NCI-H1417 treated with DMSO at 0.1 percent for 48 hours (cell line): ENCODE measurements around the gene TMEM37.
A peak's percentile ranks its signal among the peaks of the same experiment; 100 is the strongest.

ENCODE experiments used
- DNase-seq: peaks from one replicate; lab custom pipeline; 2025; lab: John Stamatoyannopoulos, UW

Gene TMEM37

DNA sequence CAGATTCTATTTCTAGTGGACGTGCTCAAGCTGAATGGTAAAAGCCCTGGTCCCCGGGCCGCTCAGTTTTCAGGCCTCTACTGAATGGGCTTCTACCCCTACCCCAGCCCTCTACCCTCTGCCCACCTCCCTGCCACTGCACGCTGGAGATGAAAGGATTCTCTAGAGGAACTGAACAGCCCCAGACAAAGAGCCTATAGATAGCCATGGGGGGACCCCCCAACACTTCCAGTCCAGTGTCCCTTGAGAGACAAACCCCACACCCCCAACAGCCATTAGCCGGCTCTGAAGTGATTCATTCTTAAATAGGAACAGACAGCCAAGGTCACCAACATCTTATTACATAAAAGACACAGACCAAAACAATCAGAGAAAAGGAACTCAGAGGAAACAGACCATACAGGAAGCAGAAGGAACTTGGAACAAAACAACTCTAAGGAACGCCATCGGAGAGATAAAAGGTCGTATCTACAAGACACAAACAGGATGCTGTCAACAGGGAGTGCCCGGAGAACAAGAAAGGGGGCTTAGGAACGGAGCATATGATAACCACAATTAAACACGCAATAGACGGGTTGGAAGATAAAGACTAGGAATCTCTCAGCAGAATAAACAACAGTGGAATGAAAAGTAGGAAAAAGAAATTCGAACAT, 23.5 kb downstream of the TMEM37 start:
- DNase-seq, result no peak

DNA sequence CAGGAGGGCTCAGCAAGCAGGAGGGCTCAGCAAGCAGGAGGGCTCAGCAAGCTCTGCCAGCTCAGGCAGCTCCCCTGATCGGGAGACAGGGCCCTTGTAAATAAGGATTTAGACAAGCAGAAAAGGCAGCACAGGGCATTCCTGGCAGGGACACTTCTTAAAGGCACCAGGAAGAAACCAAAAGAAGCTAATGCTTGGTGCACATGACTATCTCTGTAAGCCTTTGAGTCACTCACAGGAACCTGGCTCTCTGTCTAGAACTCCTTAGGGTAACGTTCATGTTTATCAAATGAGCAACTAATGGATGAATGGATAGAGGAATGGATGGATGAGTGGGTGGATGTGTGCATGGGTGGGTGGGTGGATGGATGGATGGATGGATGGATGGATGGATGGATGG, 28.4 kb downstream of the TMEM37 start:
- no peak for DNase-seq

DNA sequence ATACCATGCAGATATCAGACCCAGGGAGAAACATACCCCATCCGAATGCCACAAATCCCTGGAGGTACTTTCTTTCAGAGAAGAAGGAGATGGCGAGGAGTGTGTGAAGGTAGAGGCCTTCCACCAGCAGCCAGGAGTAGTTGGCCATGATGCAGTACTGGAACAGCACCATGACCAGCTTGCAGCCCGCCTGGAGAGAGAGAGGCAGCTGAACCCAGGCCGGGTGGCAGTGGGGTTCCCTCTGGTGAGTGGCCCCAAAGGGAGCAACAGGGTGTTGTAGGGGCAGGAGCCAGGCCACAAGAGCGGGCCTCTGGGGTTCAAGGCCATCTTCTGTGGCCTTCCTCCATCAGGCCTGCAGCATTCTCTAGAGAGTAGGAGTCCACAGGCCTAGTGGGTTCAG, 30.2 kb downstream of the TMEM37 start:
- no peak for DNase-seq

DNA sequence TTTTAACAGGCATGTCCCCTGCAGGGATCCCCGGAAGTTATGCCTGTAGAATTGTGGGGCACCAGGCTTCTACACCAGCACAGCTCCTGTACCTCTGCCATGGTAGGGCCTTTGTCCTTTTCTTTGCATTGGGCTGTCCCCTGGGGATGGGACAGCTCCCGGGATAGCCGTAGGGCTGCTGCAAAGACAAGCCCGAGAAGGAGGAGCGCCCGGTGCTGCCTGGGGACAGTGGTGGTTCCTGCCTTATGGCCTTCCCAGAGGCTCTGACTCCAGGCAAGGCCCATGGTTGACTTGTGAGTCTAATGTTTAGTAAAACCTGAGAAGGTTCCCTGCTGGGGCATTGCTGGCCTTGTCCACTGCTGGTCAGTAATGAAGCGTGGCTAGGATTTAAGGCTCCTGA, 30.9 kb downstream of the TMEM37 start:
- no peak for DNase-seq

DNA sequence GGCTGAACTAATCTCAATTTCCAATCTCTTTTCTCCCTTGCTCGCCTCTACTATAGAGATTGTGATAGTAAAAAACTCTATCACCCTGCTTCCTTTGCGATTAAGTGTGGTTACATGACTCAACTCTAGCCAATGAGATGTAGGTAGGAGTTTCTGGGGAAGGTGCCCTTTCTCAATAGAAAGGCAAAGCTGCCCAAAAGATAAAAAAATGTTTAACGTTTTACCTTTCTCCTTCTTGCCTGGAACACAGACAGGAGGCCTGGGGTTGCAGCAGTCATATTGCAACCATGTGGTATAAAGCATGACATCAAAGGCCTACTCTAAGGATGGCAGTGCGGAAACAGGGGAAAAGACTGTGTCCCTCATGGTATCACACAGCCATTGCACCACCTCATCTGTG, 31.5 kb downstream of the TMEM37 start:
- no peak for DNase-seq

DNA sequence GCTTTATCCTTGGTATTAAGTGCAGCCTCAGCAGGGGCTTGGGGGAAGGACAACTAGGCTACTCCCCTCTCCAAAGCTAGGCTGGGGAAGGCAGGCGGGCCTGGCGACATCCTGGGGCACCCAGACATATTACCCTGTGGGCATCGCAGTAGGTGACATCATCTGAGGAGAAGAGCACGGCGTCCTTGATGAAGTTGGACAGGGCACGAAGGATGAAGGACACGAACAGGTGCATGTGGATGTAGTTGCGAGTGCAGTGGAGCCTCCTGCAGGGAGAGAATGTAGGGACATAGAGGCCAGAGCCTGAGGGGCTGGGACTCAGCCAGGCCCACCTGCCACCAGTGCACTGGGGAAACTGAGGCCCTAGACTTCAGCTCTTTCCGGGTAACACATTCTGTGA, 32.3 kb downstream of the TMEM37 start:
- DNase-seq, result no peak

DNA sequence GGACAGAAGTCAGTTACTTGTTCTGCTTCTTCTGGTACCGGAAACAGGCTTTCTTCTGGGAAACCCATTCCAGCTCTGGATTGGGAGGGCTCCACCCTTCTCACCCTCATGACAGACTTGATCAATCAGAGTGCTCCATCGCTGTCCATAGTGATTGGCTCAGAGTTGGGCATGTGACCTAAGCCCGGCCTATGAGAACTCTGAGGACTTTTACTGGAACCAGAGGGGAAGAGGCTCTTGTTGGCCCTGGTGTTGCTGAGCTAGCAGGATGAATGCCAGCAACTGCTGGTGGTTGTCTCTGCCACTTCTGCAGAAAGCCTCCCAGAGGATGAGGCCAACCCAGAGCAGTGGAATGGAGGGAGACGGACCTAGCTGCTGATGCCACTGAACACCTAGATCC, 33.3 kb downstream of the TMEM37 start:
- DNase-seq, result no peak

DNA sequence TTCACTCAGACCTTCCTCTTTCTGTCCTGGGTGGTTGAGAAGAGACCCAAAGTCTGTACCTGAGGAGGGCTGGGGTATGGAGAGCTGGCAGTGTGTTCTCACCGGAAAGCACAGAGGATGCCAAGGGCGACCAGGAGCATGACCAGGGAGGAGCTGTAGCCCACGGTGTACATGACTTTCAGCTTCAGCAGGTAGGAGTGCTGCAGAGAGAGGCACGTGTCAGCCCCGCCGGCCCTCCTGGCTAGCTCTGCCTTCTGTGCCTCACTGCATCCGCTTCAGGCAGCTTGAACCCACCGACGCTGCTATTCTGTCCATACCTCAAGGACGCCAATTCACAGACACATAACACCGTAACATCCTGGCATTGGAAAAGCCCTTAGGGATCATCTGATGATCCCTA, 34.0 kb downstream of the TMEM37 start:
- DNase-seq, result no peak

DNA sequence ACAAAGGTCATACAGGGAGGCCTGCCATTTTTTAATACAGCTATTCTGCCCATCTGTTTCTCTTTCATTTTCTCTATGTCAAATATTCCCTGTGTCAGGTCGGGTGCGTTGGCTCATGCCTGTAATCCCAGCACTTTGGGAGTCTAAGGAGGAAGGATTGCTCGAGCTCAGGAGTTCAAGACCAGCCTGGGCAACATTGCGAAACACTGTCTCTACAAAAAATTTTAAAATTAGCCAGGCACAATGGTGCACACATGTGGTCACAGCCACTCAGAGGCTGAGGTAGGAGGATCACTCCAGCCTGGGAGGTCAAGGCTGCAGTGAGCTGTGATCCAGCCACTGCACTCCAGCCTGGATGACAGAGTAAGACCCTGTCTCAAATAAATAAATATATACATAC, 34.7 kb downstream of the TMEM37 start:
- no peak for DNase-seq

DNA sequence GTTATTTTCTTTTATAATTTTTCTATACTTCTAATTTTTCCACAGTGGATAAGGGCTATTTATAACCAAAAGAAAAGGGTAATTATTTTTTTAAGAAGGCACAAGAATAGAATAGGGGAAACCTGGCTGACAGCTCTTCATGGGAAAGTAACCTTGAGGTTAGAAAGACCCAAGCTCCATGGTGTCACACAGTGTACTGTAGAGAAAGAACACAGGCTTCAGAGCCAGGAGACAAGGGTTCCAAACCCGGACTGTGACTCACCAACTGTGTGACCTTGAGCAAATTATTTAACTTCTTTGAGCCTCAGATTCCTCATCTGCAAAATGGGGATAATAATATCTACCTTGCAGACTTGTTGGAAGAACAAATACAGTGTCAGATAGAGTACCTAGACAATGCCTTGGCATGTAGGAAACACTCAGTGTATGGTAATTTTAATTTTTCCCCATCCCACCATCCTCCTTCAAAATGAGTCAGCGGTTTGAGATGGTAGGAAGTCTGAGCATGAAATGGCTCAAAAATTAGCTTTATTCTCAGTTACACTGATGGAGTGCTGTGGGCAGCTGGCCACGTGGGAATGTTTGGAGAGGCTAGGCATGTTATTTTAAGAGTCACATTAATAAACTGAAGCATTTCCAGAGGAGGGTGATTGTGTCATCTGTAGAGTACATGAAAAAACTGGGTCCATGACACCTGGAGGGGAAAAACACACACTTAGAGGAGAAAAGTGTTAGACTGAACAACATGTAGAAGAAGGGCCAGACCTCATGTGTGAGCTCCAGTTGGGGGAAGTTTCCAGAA, 36.7 kb downstream of the TMEM37 start:
- DNase-seq, result no peak

DNA sequence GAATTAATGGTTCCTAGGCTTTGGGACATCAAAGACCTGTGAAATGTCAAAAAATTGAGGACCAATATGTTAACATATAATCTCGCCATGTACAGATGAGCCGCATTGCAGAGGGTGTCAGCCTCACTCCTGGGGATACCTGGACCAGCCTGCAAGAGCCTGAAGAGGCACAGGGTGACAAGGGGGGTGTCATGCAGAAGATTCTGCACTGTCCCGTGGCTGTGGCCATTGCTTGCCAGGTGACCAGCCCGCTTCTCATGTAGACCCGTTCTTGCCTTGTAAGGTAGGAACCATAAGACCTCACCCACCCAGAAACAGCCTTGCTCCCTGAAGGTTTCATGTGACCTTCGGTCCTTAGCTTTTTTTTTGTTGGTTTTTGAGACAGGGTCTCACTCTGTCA, 37.5 kb downstream of the TMEM37 start:
- no peak for DNase-seq

DNA sequence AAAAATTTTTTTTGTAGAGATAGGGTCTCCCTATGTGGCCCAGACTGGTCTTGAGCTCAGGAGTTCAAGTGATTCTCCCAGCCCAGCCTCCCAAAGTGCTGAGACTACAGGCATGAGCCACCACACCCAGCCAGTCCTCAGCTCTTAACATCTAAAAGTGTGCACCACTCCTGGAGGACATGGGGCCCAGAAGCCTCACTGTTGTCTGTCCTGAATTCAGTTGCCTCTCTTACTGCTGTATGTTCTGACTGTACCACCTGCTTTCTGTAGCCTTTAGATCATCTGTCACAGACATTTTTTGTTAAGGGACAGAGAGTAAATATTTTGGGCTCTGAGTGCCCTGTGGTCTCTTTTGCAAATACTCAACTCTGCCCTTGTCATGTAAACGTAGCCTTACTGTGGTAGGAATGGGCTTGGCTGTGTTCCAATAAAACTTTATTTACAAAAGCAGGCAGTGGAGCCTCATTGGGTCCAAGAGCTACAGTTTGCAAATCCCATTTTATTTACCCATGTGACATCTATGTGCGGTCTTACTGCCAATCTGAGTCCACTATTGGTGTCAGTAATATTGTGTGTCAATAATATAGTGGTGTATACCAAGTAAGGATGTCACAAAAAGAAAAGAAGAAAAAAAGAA, 38.1 kb downstream of the TMEM37 start:
- DNase-seq, result peak; percentile 4

DNA sequence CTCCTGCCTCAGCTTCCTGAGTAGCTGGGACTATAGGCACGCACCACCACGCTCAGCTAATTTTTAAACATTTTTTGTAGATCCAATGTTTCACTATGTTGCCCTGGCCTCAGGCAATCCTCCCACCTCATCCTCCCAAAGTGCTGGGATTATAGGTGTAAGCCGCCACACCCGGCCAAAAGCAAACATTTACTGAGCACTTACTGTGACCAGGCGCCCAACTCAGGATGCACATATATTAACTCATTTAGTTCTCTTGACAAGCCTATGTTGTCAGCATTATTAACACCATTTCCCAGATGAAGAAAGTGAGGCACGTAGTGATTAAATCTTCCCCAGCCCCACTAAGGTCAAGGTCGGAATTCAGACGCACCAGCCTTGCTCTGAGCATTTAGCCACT, 41.1 kb downstream of the TMEM37 start:
- no peak for DNase-seq

DNA sequence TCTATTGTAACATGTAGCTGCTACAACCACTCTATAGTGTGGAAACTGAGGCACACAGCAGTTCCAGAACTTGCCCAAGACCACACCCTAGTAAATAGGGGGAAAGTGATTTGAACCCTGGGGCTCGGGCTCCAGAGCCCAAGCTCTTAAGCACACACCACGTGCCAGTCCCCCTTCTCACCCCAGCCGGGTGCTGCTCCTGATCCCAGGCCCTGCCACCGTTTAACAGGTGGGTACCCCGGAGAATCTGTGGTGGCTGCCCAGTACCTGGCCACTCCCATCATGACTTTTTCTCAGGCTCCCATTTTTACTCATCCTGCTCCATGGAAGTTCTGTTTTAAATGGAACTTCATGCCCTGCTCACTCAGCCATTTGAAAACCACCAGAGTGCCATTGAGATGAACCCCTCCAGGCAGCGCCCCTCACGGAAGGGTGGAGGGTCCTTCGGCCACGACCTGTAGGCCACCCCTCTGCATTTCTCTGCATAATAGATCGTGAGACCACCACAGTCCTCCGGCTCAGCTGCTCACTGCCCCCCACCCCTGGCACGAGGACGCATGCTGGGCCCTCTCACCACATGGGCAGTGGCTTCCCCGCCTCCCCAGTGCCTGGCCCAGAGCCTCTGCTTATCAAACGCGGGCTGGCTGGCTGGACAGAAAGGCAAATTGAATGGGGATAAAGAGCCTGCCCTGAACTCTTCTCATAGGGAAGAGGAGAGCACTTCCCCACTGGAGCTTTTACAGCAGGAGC, 42.1 kb downstream of the TMEM37 start:
- no peak for DNase-seq

DNA sequence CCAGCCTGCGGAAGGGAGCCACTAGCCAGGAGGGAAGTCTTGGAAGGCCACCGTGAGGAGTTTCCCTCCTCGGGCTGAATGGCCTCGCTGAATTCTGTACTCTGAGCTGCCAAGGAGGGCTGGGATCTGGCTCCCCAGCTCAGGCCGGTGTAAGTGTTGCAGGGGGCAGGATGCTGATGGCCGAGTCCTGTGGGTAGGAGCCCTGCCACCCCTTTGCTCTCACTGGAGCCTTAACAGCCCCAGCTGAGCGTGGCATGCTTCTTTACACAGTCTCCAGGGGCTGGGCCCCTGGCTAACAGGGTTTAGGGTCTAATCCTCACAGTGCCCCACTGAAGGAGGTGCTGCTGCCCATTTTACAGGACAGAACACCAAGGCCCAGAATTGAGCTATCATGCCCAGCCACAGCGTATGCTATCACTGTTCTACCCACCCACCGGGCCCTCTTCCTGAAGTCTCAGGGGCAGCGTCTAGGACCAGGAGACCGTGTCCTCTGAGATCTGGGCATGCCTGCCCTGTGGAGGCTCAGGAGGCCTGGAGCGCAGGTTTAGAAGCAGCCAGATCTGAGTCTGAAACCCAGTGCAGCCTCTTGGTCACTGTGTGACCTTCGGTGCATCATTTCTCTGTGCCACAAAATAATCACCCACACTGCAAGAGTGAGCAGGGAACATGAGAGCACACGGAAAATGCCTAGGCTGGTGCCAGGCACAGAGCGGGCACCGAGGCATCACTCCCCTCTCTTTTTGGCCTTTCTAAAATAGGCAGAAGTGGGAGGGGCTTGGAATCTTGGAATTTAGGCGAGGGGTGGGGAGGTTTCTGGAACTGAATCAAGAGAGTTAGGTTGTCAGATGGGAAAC, 42.9 kb downstream of the TMEM37 start:
- DNase-seq, result no peak

DNA sequence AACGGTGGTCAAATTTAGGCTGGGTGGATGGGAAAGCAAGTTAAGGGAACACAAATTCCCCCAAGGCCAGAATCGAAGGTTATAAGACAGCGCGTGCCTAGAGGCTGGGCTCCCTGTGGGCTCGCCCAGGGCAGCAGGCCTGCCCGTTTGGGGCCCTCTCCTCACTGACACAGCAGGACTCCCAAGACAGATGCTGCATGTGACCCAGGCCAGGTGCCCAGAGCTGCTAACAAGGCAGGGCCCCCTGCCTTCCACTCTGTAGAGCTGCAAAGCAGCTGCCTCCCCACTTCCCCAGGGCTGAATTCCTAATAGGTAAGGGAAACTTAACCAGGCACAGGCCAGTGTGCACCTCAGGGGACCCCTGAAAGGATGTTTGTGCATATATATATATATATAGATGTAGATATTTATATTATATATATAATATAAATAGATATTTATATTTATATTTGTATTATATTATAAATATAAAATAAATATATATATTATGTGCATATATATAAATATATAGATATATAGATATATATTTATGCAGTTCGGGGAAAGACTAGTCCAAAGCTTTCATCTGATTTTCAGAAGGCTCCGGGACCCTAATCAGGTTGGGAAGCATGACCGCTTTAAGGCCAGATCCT, 43.7 kb downstream of the TMEM37 start:
- DNase-seq, result no peak

DNA sequence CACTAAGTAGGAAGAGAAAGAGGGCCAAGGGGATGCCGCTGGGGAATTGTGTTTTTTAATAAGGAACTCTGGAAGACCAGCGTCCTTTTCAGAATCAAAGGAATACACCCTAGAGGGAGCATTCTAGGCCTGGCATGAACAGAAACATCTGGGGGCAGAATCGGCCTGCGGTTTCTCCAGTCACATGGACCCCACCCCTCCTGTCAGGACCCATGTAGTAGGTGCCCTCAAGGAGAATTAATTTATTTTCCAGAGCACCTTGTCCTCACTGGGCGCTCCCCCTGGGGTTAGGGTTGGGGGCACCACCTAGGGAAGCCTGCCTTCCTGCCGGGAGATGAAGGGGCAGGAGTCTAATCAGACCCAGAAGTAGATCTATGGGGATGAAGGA, 44.2 kb downstream of the TMEM37 start:
- DNase-seq, result no peak

DNA sequence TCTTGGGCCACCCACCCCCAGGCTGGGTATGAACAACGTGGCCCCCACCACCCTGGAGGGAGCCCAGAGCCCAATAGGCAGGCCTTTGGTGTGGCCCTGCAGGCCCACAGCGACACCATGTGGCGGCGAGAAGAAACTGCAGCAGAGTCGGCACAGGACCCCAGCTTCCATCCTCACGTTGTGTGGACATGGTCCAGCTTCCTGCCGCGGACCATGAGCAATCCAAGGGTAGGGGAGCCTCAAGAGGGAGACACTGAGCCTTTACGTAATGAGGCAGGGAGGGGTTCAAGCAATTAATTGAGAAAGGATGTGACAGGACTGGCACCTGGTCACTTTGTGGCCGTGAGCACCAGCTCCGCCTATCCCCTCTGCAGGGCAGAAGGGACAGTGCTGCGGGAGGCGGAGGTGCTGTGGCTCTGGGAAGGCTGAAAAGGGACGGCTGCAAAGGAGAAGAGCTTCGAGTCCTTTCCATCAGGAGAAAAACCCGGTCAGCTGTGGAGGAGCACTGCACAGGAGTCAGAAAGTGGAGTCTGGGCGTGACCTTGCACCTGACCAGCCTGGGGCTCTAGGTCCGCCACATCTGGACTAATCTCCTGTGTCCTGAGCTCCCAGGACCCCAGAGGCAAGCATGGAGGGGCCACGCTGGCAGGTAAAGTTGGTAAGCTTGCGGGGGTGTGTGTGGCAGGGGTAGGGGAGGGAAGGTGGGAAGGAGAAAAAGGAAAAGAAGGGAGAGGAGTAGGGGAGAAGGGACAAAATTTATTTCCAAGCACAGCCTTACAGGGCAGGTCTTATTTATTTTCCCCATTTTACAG, 44.9 kb downstream of the TMEM37 start:
- peak; percentile 7 for DNase-seq

DNA sequence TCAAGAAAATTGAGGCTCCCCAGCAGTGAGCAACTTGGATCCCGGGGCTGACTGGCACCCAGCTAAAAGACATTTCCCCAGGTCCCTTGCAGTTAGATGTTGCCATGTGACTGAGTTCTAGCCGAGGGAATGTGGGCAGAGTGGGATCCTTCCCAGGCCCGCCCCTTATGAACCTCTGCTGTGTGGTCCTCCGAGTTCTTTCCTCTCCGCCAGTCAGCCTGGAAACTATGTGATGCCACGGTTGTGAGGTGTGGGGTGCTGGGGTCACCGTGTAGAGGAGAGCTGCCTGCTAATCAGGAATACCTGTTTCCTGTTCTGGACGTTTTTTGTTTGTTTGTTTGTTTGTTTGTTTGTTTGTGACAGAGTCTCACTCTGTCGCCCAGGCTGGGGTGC, 45.5 kb downstream of the TMEM37 start:
- no peak for DNase-seq

DNA sequence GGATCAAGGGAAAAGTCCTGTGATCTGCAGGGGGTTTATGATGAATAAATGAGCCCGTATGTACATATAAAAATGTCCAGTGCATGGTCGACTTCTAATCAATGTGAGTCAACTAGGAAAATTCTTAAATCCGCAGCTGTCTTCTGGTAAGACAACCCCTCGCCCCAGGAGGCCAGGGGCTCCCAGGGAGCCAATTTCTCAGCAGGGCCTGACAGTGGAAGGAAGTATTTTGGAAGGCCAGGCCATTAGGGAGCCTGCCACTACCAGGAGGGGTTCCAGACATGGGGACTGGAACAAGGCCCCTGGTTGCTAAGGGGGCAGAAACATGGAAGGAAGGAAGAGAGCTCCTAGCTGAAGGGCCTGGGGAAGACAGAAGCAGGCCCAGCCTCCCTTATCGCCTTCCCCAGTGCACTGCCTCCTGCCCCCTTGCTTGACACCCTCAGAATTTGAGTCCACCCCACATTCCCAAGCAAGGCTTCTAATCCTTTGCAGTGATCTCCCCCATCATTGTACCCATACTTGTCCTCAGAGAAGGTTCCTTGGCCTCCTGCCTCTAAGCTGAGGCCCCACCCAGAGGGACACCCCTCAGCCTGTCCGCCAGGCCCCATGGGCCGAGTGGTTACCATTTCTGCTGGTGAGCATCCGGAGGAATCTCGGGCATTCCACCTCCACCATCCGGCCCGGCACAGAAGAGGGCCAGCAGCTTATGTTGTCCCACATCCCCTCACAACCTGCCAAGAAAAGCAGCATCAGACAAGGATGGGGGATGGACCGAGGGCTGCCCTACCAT, 46.7 kb downstream of the TMEM37 start:
- DNase-seq, result no peak
